IMR-90 (cell line): ENCODE measurements around the gene CDKN2A. TPM values are rescaled to one million over a fixed set of nuclear protein-coding genes. Genes with fewer than 3 reads are reported as not detected.

Experiments
- ATAC-seq: fragments of 200-7000 bp; cut with Tn5 transposase; 2 replicates; pipeline ENCODE4 v1.9.1; 2020; ENCODE audit warnings: low read depth, mild to moderate bottlenecking, moderate library complexity
- BruUV-seq: library from RNA; stranded (reverse); fragments of 400-500 nt; replicated peaks from 2 replicates; lab custom pipeline; 2021; lab: Mats Ljungman, UMichigan
- CTCF ChIA-PET: fragments of 300-600 bp; formaldehyde crosslinking; extraction: SDS; loops from one replicate; lab custom pipeline; 2021; ENCODE audit warnings: antibody characterized with exemption; lab: Yijun Ruan, JAX
- POLR2A ChIA-PET: fragments of 300-600 bp; sonication (Branson Sonifier 250); formaldehyde crosslinking; loops from one replicate; lab custom pipeline; 2022; ENCODE audit warnings: antibody characterized with exemption; ENCODE audit not compliant: unreplicated experiment; lab: Charles Lee
- DNase-seq: peaks from one replicate; pipeline ENCODE4 v3.0.0; 2013
- H2AFZ ChIP-seq: replicated peaks from 2 replicates; pipeline ENCODE3; 2013; ENCODE audit warnings: low read length, mild to moderate bottlenecking; ENCODE audit not compliant: poor library complexity
- H2AK5ac ChIP-seq: 2 replicates; pipeline ENCODE4 v1.6.1; 2013; ENCODE audit warnings: low read depth, low read length, inconsistent platforms
- H2AK9ac ChIP-seq: replicated peaks from 2 replicates; pipeline ENCODE3; 2013; ENCODE audit warnings: mild to moderate bottlenecking, low read depth, low read length, moderate library complexity; ENCODE audit not compliant: poor library complexity
- H2BK120ac ChIP-seq: 2 replicates; pipeline ENCODE4 v1.6.1; 2013; ENCODE audit warnings: low read depth, low read length, inconsistent platforms
- H2BK15ac ChIP-seq: 3 replicates; pipeline ENCODE4 v1.6.1; 2013; ENCODE audit warnings: low read depth, low read length, inconsistent platforms
- H2BK20ac ChIP-seq: 2 replicates; pipeline ENCODE4 v1.6.1; 2013; ENCODE audit warnings: low read depth, mild to moderate bottlenecking, inconsistent platforms, low read length, moderate library complexity
- H2BK5ac ChIP-seq: 2 replicates; pipeline ENCODE4 v1.6.1; 2013; ENCODE audit warnings: mild to moderate bottlenecking, low read depth, low read length, inconsistent platforms; ENCODE audit not compliant: poor library complexity, severe bottlenecking
- H3K14ac ChIP-seq: replicated peaks from 2 replicates; pipeline ENCODE4 v1.6.1; 2013; ENCODE audit warnings: low read depth, low read length, inconsistent platforms
- H3K18ac ChIP-seq: 2 replicates; pipeline ENCODE4 v1.6.1; 2013; ENCODE audit warnings: low read depth, low read length, control low read depth
- H3K23ac ChIP-seq: 2 replicates; pipeline ENCODE4 v1.6.1; 2013; ENCODE audit warnings: low read depth, low read length, inconsistent platforms
- H3K27ac ChIP-seq: 2 replicates; pipeline ENCODE4 v1.5.1; 2013; ENCODE audit warnings: mild to moderate bottlenecking, control low read depth, low read length; ENCODE audit not compliant: insufficient read depth
- H3K27me3 ChIP-seq: 2 replicates; pipeline ENCODE4 v1.6.1; 2013; ENCODE audit warnings: low read length; ENCODE audit not compliant: control insufficient read depth, insufficient read depth
- H3K36me3 ChIP-seq: 2 replicates; pipeline ENCODE4 v1.6.1; 2013; ENCODE audit warnings: low read length, mixed read lengths; ENCODE audit not compliant: control insufficient read depth, insufficient read depth
- H3K4ac ChIP-seq: 2 replicates; pipeline ENCODE4 v1.6.1; 2013; ENCODE audit warnings: low read depth, low read length, inconsistent platforms
- H3K4me1 ChIP-seq: 2 replicates; pipeline ENCODE4 v1.6.1; 2013; ENCODE audit warnings: low read length, mixed read lengths; ENCODE audit not compliant: control insufficient read depth, insufficient read depth
- H3K4me2 ChIP-seq: 2 replicates; pipeline ENCODE4 v1.6.1; 2013; ENCODE audit warnings: low read depth, mild to moderate bottlenecking, control low read depth, low read length, moderate library complexity
- H3K4me3 ChIP-seq: 2 replicates; pipeline ENCODE4 v1.5.1; 2013; ENCODE audit warnings: low read depth, mild to moderate bottlenecking, control low read depth, low read length, moderate library complexity; ENCODE audit not compliant: insufficient read depth
- H3K56ac ChIP-seq: 2 replicates; pipeline ENCODE4 v1.6.1; 2013; ENCODE audit warnings: low read length, inconsistent platforms; ENCODE audit not compliant: insufficient read depth; ENCODE audit errors: extremely low read depth
- H3K79me1 ChIP-seq, 2 experiments: 2 replicates each; pipeline ENCODE4 v1.6.1; 2013; ENCODE audit warnings: low read length in 2 of 2, inconsistent platforms in 1 of 2, low read depth in 1 of 2
- H3K9ac ChIP-seq: 2 replicates; pipeline ENCODE4 v1.6.1; 2013; ENCODE audit warnings: low read depth, low read length, control low read depth
- H3K9me1 ChIP-seq: 2 replicates; pipeline ENCODE4 v1.6.1; 2013; ENCODE audit warnings: low read length, inconsistent platforms; ENCODE audit not compliant: insufficient read depth
- H3K9me3 ChIP-seq: 2 replicates; pipeline ENCODE4 v1.6.1; 2013; ENCODE audit warnings: low read length; ENCODE audit not compliant: control insufficient read depth, insufficient read depth
- H4K20me1 ChIP-seq: 2 replicates; pipeline ENCODE4 v1.6.1; 2013; ENCODE audit warnings: low read length, inconsistent platforms; ENCODE audit not compliant: insufficient read depth
- H4K5ac ChIP-seq: 2 replicates; pipeline ENCODE4 v1.6.1; 2013; ENCODE audit warnings: mild to moderate bottlenecking, low read depth, low read length, control low read depth
- H4K8ac ChIP-seq, 2 experiments: 2 replicates each; pipeline ENCODE4 v1.6.1; 2013; ENCODE audit warnings: low read depth in 2 of 2, low read length in 2 of 2, control low read depth in 1 of 2, inconsistent platforms in 1 of 2
- H4K91ac ChIP-seq: 2 replicates; pipeline ENCODE4 v1.6.1; 2013; ENCODE audit warnings: low read depth, low read length, inconsistent platforms; ENCODE audit not compliant: insufficient read depth
- CHD1 ChIP-seq: IDR thresholded peaks from 2 replicates; pipeline ENCODE4 v1.6.1; 2012; ENCODE audit warnings: low read depth, low read length, improper control_type of control experiment
- CTCF ChIP-seq: conservative IDR thresholded peaks from 2 replicates; pipeline ENCODE4 v1.5.1; 2012; ENCODE audit warnings: mild to moderate bottlenecking, low read depth, low read length, improper control_type of control experiment
- MAFK ChIP-seq: IDR thresholded peaks from 2 replicates; pipeline ENCODE4 v1.6.1; 2012; ENCODE audit warnings: low read depth, low read length, improper control_type of control experiment
- SMC3 ChIP-seq: fragments of 150-350 bp; IDR thresholded peaks from 2 replicates; pipeline ENCODE4 v1.6.1; 2016; ENCODE audit warnings: low read depth, mild to moderate bottlenecking, antibody characterized with exemption, low read length, moderate library complexity
- WGBS, 2 experiments: methylation state at CpG; one replicate each; pipeline versions ENCODE4 v1.1.5 to v1.1.7; 2013; ENCODE audit warnings: missing lambda C conversion rate in 2 of 2; ENCODE audit not compliant: insufficient read length in 1 of 2; ENCODE audit errors: extremely low coverage in 2 of 2; 5-methylcytosine and 5-hydroxymethylcytosine counted together
- dilution Hi-C: fragments of 300-500 bp; cut with HindIII; formaldehyde crosslinking; loops from one replicate; pipeline ENCODE4 v1.14.3; 2018; ENCODE audit warnings: low sequenced_read_pairs; ENCODE audit not compliant: unreplicated experiment
- in situ Hi-C: fragments of 300-500 bp; cut with MboI; formaldehyde crosslinking; loops from 3 replicates; pipeline ENCODE4 v1.14.3; 2019; ENCODE audit warnings: low sequenced_read_pairs, inconsistent platforms, mixed read lengths
- intact Hi-C: fragments of 100-400 bp; cut with micrococcal nuclease; formaldehyde crosslinking; loops from 2 replicates; pipeline ENCODE4 v1.10.0; 2022
- polyA plus RNA-seq, 3 experiments: library from polyadenylated mRNA; depleted of rRNA; stranded (reverse); fragments of >200 nt; gene quantifications; 2 replicates each; pipeline ENCODE4 v1.2.3, GENCODE V29; 2012; ENCODE audit warnings: low replicate concordance in 1 of 3
- total RNA-seq: library from RNA; depleted of rRNA; stranded (reverse); fragments of >200 nt; gene quantifications from 2 replicates; pipeline ENCODE4 v1.2.3, GENCODE V29; 2012

The CDKN2A gene
- total and polyA plus RNA-seq, 2 of the 4 experiments (the other 2 are of a cell fraction) = 11.3 to 75.3 TPM

GRCh38 chr9:22029231-22029630, 35.0 kb upstream of the CDKN2A start:
- intact Hi-C loops = no loop called here
- in situ Hi-C loops = no loop called here
- CTCF ChIA-PET = interaction anchor here (1.0 kb wide), 2 partner anchors 11 to 20 kb away, joined by 3 to 4 read pairs; partner anchors contain the start of gene CDKN2B

More at GRCh38 chr9:22029231-22029630, 35.0 kb upstream of the CDKN2A start:
- Histone ChIP-seq H3K27me3 (no peaks in the 10 kb centered on the region), H4K5ac (no peak overlapping the region), H3K4me2 (no peak overlapping the region), H4K8ac (no peak overlapping the region), H3K56ac (no peak overlapping the region), H3K9me3 (no peaks in the 10 kb centered on the region), H3K79me1 (0 out of 4 replicates have a peak, but pooled peaks cover 0 to 4% of the 10 kb centered on the region in 2 experiments), H2AK5ac (no peak overlapping the region; the same call in 1 of the 2 replicates), H3K14ac (peak overlapping the region; percentile 31; the same call in 1 of the 2 replicates), H3K9me1 (peaks cover 2% of the 10 kb centered on the region), H2AFZ (no peak overlapping the region), H2BK15ac (0 out of 3 replicates have a peak overlapping the region, but pooled peaks have one; percentile 39), H3K27ac (no peak overlapping the region), H2BK5ac (no peak overlapping the region), H3K23ac (peak overlapping the region; percentile 89), H2AK9ac (no peak overlapping the region), H3K36me3 (peaks cover 1% of the 10 kb centered on the region; the same call in 1 of the 2 replicates), H2BK120ac (peak overlapping the region; percentile 72; the same call in 1 of the 2 replicates), H3K4me1 (peaks cover 3% of the 10 kb centered on the region; the same call in 1 of the 2 replicates), H3K4me3 (no peak overlapping the region), H4K20me1 (no peaks in the 10 kb centered on the region), H4K91ac (peak overlapping the region; percentile 73), H3K9ac (no peak overlapping the region), H3K18ac (peak overlapping the region; percentile 89; the same call in 1 of the 2 replicates), H3K4ac (peak overlapping the region; percentile 87), H2BK20ac (peak overlapping the region; percentile 84)
- POLR2A ChIA-PET = no interaction called here
- dilution Hi-C loops = no loop called here
- no CpG with 5 or more reads among the region's 4 CpGs for WGBS, 2 experiments
- TF ChIP-seq MAFK (no peak), CTCF (no peak), SMC3 (no peak), CHD1 (no peak)
- ATAC-seq = no peak; the same call in 1 of the 2 replicates
- DNase-seq = no peak
- no TSS peak for BruUV-seq
